COR-L47 (cell line): ENCODE measurements around the gene SETD3.

ENCODE experiments used
- DNase-seq: peaks from one replicate; lab custom pipeline; 2025; lab: John Stamatoyannopoulos, UW

Gene SETD3

GRCh38 chr14:99393059-99393655 lies 87.5 kb downstream of the SETD3 start:
- DNase-seq: peak; percentile 4

DNA sequence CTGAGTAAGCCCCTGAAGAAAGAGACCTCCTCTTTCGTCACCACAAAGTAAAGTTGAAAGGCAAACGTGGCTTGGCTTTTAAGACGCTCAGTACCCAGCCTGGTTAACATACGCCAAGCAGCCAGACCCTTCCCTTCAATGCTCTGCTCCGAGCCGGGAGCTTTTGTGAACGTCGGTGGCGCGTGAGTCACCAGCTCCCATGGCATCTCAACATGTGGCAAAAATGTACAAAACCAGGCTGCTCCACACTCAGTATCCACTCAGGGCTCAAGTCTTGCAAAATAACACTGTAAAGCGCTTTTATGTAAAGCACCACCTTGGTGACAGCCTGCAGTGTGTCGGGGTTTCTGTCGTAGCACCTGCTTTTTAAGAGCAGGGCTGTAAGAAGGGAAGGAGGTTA lies 89.0 kb downstream of the SETD3 start:
- no peak for DNase-seq

GRCh38 chr14:99389174-99389826 lies 91.4 kb downstream of the SETD3 start:
- DNase-seq: peak; percentile 18

DNA sequence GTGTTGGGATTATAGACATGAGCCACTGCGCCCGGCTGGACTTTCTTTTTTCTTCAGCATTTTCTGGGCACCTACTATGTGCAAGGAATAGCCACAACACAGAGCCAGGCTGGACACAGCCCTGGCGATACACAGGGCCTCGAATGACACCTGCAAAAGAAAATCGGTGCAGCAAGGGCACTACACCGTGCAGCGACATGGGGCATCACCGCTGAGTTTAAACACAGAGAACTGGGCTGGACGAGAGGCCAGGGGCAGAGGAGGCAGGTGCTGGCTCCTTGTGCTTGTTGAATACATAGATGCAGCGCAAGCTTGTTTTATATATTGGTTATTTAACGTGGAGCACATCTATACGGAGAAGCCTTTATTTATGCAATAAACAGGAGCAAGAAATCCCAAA lies 92.4 kb downstream of the SETD3 start:
- DNase-seq: no peak

- DNase-seq: no peak
These were observed 92.8 kb downstream of the SETD3 start for GRCh38 chr14:99387880-99388279.

DNA sequence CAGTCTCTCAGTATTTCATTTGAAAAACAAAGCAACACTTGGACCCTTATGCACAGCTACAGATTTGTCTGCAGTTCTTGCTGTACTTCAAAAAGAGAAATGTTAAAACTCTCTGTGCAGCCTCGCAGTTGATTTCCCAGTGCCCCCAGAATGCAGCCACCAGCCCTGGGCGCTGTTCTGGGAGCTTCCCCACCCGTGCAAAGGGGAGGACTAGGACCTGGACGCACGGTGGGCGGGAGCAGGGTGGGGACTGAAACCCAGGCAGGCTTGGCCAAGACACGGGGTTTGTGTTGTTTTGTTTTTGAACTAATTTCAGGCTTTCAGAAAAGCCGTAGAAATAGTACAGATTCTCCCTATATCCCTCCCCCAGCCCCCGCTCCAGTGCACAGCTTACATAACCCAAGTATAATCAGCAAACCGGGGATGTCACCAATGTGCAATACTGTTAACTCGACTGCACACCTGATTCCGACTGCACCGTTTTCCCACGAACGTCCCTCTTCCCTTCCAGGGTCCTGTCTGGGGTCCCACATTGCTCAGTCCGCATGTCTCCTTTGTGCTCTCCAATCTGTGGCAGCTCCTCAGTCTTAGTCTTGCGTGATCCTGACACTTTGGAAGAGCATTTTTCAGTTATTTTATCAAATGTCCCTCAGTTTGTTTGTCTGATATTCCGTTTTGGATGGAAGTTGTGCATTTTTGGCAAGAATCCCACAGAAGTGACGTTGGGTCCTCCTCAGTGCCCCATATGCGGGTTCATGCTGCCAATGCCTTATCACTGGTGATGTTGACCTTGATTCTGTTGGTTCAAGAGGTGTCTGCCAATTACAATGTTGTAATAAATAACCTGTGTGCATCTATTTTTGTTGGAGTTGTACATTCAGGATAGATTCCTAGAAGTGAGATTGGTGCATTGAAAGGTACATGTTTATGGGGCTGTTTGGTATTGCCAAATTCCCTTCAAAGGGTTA lies 95.9 kb downstream of the SETD3 start:
- DNase-seq: no peak

GRCh38 chr14:99383472-99384449 lies 96.9 kb downstream of the SETD3 start:
- DNase-seq: no peak

DNA sequence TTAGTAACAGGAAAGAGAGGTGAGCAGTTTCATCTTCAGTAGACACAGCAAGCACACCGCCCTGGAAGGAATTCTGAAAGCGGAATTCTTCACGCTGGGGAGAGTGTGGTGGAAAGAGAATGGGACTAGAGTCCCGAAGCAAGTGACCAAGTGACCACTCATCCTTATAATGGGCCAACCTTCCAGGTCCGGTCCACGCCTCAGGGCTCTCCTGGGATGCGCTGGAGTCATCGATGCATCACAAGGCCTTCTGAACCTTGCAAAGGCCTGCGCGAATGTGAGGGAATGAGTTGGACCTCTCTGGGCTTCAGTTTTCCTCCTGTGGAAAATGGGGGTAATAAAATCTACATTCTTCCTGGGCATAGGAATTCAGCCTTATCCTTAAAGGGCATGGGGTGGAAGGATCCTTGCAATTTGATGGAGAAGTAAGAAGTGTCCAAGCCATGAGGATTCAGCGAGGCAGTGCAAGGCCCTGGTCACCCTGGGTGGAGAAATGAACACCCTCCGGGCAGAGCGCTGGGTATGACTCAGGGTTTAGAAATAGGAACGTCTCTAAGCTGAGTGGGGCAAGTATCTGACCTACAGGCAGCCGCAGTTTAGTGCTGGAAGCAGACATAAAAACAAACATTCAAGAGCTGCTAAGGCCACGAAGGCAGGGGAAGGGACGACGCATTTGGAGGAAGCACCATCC lies 97.7 kb downstream of the SETD3 start:
- DNase-seq: no peak

DNA sequence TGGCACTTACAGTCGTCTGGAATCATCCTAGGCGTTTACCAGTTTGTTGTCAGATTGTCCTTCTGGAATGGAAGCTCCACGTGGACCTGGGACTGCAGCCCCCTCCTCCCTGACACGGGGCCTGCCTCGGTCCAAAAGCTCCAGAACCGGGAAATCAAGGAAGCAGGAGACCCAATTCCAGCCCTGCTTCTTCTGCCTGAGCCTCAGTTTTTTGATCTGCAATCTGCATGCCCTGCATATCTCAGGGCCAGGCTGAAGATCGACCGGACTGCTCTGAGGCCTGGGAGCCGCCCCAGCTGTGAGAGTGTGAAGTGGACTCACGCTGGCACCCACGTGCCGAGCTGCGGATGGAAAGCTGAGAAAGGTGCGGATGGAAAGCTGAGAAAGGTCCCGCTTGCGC lies 98.6 kb downstream of the SETD3 start:
- DNase-seq: no peak

DNA sequence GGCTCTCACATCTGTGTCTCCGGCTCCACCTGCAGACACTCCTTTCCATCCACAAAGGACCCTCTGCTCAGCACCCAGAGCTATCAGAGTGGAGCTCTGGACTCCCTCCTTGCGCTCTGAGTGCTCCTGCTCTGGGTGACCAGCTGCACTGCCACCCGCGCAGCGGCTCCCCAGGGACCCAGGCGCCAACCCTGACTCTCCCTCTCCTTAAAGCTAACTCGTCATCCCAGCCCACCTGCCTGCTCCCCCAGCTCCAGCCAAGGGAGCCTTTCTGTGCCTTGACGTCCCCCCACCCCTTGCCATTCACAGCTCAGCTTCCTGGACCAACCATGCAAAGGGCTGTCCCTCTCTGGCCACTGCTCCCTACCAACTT lies 99.0 kb downstream of the SETD3 start:
- DNase-seq: no peak

- no peak for DNase-seq
These were observed 99.5 kb downstream of the SETD3 start for GRCh38 chr14:99380991-99381687.

DNA sequence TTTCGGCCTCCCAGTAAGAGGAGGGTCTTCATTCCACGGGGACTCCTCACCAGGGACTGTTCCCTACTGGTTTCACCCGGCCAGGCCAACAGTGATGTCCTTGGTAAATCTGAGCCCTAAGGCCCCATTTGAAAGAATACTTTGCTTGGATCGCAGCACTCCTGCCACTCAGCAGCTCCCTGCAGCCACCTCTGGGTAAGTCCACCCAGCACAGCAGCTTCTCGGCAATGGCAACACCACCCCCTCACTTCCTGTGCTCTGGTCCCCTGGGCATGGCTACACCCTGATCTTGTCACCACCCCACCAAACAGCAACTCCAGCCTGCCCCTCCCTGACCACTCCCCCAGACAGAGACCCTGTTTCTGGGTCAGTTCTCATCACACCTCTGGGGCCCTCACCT lies 100.3 kb downstream of the SETD3 start:
- no peak for DNase-seq

DNA sequence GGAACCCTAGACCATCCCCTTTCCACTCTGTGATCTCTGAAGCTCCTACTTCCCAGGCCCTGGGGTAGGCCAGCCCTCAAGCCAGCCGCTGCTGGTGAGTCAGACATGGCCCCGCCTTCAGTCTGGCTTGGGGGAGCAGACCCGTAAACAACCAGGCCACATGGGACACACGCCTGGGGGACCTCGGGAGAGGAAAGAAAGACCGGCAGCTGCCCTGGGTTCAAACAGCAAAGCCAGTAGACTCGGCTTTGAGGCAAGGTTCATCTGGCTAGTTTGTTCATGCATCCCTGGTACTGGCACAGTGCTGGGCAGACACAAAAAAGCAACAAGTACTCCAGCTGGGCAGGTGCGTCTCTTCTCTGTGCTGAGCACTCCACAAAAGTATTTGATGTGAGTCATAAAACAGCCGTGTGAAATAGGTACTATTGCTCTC lies 101.9 kb downstream of the SETD3 start:
- no peak for DNase-seq

DNA sequence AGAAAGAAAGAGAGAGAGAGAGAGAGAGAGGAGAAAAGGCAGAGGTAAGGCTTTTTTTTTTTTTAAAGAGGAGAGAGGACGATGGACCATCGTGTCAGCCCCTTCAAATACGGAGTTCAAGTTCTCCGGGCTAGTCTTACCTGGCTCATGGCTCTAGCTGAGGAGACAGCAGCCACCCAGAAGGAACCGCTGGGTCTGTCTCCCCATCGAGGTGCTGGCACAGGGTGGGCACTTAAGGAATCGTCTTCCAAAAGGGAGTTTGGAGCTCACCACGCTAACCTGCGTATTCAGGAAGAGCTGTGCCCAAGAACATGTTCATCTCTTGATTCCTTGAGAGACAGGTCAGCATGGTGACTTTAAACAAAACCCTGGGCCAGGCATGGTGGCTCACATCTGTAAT lies 102.7 kb downstream of the SETD3 start:
- DNase-seq: no peak

DNA sequence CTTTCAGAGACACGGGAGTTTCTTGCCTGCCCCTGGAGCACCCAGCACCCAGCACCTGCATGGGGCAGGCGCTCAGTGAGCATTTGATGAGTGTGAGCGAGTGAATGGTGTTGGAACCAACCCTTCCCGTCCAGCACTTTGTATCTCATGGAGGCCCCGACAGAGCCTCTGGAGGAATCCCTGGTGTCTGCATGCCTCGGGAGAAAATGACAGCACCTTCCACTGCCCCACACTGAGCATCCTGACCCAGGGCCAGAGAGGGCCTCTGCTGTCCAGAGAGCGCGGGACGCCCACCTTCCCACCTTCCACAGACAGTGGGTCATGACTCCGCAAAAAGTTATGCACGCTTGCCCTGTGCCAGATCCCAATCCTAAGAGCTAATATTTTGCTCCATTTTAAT lies 105.7 kb downstream of the SETD3 start:
- no peak for DNase-seq

DNA sequence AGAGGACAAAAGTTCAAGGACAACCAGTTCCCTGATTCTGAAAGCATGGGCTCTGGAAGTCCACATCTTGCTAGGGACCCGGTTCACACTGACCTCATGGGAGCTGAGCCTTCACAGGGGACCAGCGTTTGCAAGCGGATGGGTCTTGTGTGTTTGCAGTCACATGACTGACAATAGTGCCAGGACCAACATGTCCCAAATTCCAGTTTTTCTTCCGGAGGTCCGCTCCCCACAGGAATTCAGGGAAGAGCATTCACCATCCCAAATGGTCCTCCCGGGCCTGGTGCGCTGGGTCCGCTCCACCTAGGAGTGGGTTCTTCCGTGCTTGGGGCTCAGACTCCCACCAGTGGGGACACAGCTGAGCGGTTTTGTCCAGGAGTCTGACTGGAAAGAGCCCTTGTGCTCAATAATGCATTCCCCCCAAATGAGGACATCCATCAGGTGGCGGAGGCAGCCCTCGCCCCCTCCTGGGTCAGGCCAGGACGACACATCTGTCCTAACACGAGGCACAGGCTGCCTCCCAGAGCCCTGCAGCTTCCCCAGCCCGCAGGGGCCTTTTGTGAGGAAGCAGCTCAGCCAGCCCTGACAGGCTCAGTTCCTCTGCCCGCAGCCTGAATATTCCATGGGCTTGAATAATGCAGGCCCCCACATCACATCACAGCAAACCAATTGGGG lies 116.9 kb downstream of the SETD3 start:
- no peak for DNase-seq

- no peak for DNase-seq
These were observed 117.6 kb downstream of the SETD3 start for GRCh38 chr14:99363051-99363450.

DNA sequence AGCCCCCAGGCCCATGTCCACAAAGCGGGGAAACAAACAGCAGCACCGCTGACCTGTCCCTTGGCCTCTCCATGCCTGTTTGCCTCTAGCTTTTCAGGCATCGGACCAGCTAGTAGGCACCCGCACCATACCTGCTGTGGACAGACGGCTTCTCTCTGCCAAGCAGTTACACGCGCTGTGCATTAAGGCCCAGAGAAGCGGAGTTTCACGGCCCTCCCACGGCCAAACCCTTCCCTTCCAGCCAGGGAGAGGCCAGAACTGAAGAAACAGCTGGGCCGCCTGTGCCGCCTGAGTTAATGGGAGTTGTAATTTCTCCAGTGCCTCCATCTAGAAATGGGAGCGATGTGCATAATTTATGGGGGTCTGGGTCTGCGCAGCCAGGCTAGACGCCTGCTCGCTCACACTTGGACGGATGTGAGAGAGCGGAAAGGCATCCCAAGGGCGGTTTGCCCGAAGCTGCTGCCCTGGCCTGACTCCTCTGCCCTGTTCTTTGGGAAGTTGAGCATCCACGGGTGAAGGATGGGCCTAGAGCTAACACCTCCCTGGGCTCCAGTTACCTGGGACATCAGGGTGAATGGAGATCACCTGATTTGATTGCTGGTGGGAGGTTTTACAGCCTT lies 119.0 kb downstream of the SETD3 start:
- DNase-seq: no peak

GRCh38 chr14:99360774-99361595 lies 119.7 kb downstream of the SETD3 start:
- no peak for DNase-seq
